ENCODE measurements around the gene CCNY.

GRCh38 chr10:35367982-35368381, 31.7 kb downstream of the CCNY start:
- no peak for TF ChIP-seq CREB1 (IDR thresholded peaks at IDR 0.05; ENCODE audit: low read depth)
- TF ChIP-seq MAX (IDR thresholded peaks at IDR 0.05) = no peak
- no peak for TF ChIP-seq EP300 (IDR thresholded peaks at IDR 0.05; ENCODE audit: borderline replicate concordance)
- TF ChIP-seq TCF12 (IDR thresholded peaks at IDR 0.05; ENCODE audit: low read depth) = no peak
- no peak for TF ChIP-seq TAF1 (IDR thresholded peaks at IDR 0.05; ENCODE audit: low read depth)
- no peak for TF ChIP-seq REST (IDR thresholded peaks at IDR 0.05; ENCODE audit: low read depth)
- TF ChIP-seq ZBTB7A (IDR thresholded peaks at IDR 0.05; ENCODE audit: low read depth) = no peak
- no peak for TF ChIP-seq CEBPB (IDR thresholded peaks at IDR 0.05)
- no peak for TF ChIP-seq TEAD4 (IDR thresholded peaks at IDR 0.05)
- TF ChIP-seq RAD21 (IDR thresholded peaks at IDR 0.05; ENCODE audit: low read depth) = no peak
- TF ChIP-seq EGR1 (IDR thresholded peaks at IDR 0.05) = no peak

Measured in Ishikawa (cell line).